ENCODE data around the gene SLC34A1. TPM values are rescaled to one million over a fixed set of nuclear protein-coding genes. Genes with fewer than 3 reads are reported as not detected.
"Not testable (repeated sequence)": the region's sequence is repeated elsewhere in the genome, so short reads cannot be mapped to it uniquely, and the experiment has no call there.

Gene SLC34A1
- total RNA-seq, 1 experiment from 2014 or later, result not detected

- DNase-seq (ENCODE audit: low read depth), result no peak
These were observed 15.2 kb upstream of the SLC34A1 start for GRCh38 chr5:177368869-177369644.

DNA sequence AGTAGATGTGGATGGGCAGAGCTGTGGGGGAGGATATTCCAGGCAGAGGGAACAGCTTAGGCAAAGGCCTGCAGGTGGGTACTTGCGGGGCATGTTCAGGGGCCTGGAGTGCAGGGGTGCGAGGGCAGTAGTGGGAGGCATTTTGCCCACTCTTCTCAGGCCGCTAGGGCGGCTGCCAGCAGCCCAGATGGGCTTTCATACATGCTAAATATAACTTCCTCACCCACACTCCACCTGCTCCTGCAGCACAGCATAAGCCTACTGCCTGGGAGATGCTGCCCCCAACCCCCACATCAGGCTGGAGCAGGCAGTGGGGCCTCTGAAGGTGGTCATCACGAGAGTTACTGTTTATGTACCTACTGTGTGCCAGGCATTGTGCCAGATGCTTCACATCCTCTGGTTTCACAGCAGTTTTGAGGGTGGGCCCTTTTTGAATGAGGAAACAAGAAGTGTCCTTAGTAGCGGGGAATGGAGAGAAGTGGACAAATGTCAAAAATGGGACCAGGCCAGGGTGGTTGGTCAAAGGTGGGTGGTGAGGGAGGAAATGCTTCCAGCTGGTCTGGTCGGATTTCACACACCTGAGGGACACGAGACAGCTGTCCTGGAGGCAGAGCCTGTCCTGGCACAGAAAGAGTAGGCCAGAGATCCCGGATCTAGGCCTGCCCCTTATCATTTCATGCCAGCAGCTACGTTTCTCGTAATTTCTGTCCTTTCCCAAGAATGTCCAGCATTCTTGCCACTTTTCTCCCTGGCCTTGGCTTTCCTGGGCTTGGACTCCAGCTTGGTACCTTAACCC, 14.4 kb upstream of the SLC34A1 start:
- DNase-seq (ENCODE audit: low read depth), result no peak

DNA sequence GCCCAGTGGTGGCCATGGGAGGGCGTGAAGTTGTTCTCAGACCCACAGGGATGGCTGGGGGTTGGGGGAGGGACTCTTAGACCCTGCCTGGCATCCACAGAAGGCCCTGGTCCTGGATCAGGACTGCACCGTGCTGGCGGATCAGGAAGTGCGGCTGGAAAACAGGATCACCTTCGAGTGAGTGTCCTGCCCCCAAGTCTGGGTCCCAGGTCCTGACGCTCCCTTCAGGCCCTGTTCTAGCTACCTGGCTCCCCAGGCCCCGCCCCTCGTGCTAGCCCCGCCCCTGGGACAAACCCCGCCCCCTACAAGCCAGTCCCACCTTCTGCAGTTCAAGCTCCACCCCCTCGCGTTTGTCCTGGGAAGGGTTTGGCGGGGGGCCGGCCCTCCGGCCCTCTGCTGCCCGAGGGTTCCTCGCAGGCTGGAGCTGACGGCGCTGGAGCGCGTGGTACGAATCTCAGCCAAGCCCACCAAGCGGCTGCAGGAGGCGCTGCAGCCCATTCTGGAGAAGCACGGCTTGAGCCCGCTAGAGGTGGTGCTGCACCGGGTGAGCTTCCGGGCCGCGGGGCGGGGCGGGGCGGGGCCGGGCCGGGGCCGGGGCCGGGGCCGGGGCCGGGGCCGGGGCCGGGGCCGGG, 13.6 kb upstream of the SLC34A1 start:
- no peak for DNase-seq (ENCODE audit: low read depth)

GRCh38 chr5:177371120-177372033, 12.9 kb upstream of the SLC34A1 start:
- no peak for DNase-seq (ENCODE audit: low read depth)

DNA sequence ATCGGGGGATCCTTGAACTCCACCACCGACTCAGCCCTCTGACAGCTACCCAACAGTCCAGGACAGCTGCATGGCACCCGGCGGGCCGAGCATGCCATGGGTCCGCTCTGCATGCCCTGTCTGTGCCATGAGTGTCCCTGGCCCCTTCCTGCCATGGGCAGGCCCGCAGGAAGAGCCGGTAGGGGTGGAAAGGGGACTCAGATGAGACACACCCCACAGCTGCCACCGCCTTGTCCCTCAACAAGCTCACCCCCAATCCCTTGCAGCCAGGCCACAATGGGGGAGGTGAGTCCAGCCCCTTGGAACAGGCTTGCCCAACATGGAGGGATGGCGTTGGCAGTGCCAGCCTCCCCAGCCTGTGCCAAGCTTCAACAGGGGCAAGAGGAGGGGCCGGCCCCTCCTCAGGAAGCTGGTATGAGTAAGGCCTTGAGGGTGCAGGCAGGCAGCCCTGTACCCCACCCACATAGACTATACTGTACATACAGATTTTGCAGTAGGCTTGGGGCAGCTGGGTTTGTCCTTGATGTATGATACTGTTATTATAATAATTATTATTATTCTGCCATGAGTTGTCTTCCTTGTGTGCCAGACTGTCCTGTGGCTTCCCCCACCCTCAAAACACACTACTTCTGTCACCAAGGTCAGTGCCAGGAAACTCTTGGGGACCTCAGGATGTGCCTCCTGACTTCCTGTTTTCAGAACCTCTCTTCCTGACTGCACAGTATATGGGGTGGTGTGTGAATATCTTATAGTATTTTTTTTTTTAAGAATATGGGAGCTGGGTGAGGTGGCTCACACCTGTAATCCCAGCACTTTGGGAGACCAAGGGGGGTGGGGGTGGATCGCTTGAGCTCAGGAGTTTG, 12.0 kb upstream of the SLC34A1 start:
- DNase-seq (ENCODE audit: low read depth), result no peak

GRCh38 chr5:177372910-177373309, 11.3 kb upstream of the SLC34A1 start:
- no peak for DNase-seq (ENCODE audit: low read depth)

DNA sequence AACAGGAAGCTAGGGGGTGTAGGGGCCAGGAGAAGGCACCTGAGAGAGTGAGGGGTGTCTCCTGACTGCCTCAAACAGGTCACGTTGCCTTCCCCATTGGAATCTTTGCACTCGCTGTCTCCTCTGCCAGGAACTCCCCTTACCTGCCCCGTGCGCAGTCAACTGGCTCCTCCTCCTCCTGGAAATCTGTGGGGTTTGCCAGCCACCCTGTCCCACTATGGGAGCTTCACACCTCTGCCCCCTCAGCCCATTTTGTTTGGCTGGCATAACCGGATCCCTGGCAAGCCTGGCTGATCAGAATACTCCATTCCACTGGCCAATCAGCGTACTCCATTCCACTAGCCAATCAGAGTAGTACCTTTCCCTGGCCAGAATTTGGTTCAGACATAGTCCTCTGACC, 10.4 kb upstream of the SLC34A1 start:
- no peak for DNase-seq (ENCODE audit: low read depth)

GRCh38 chr5:177374211-177374610, 10.0 kb upstream of the SLC34A1 start:
- DNase-seq (ENCODE audit: low read depth), result no peak

DNA sequence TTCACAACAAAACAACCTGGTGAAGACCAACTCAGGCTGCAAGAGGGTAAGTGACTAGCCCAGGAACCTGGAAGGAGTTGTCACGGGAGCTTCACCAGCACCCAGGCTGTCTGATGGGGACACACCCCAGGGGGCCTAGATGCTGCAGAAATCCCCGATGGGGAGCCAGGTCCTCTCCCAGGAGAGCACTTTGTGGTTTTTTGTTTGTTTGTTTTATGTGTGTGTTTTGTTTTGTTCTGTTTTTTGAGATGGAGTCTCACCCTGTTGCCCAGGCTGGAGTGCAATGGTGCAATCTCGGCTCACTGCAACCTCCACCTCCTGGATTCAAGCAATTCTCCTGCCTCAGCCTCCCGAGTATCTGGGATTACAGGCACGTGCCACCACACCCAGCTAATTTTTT, 8.7 kb upstream of the SLC34A1 start:
- DNase-seq (ENCODE audit: low read depth), result not testable (repeated sequence)

GRCh38 chr5:177376107-177376506, 8.1 kb upstream of the SLC34A1 start:
- no peak for DNase-seq (ENCODE audit: low read depth)

DNA sequence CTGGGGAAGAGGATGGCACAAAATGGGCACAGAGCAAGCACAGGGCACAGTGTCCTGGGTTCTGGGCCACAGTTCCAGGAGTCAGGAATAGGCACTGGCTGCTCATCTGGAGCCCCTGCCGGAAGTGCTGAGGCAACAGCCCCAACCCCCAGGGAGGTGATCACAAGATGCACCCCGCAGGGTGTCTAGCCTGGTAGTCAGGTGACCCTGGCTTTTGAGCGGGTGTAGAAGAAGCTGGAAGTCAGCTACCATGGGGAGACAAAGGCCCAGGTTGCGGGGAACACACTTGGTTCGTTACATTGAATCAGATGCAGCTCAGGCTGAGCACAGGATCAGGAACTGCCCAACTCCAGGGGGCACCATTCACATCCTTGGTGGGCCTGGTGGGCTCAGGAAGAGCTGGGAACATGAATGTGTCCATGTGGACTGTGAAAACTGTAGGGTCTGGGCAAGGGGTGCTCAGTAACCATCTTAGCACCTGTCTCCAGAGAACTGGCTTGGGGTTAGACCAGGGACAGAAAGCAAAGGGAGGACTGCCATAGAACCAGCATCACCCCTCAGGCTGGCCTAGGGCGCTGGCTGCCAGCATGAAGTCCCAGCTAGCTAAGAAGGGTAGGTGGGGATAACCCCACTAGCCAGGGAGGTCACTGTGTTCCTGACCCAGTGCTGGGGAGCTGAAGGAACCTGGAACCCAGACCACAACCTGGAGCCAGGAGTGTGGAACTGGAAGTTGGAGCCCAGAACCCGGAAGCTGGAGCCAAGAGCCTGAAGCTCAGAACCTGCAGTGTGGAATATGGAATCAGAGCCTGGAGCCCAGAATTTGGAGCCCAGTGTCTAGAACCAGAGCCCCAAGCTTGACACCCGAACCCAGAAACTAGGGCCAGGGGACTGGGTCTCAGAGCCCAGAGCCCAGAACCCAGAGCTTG, 6.1 kb upstream of the SLC34A1 start:
- DNase-seq (ENCODE audit: low read depth), result no peak

- peak; percentile 42 for DNase-seq (ENCODE audit: low read depth)
These were observed 5.0 kb upstream of the SLC34A1 start for GRCh38 chr5:177378884-177379883.

- no peak for DNase-seq (ENCODE audit: low read depth)
These were observed 3.5 kb upstream of the SLC34A1 start for GRCh38 chr5:177380805-177381126.

DNA sequence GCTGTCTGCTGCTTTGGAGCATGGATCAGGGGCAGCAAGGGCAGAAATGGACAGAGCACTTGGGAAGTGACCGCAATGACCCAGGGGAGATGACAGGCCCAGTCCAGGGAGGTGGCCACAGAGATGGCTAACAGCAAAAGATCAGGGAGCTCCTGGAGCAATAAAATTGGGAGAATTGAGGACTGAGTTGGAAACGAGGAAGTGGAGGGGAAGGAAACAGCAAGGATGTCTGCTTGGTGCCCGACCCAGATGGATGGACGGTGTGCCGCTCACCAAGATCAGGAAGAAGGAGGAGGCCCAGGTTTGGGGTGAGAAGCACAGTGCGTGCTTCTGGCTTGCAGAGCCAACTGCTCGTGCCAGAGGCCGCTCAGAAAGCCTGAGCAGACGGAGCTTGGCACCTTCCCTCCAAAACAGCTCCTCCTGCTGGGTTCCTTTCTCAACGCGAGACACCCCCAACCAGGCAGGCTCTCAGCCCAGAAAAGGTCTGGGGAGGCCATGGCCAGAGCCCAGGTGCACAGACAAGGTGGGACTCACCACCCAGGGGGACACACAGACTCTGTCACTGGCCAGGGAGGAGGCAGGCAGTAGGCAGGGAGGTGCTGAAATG, 1.7 kb upstream of the SLC34A1 start:
- no peak for DNase-seq (ENCODE audit: low read depth)

- DNase-seq (ENCODE audit: low read depth), result no peak
These were observed 1.1 kb upstream of the SLC34A1 start for GRCh38 chr5:177383181-177383580.

DNA sequence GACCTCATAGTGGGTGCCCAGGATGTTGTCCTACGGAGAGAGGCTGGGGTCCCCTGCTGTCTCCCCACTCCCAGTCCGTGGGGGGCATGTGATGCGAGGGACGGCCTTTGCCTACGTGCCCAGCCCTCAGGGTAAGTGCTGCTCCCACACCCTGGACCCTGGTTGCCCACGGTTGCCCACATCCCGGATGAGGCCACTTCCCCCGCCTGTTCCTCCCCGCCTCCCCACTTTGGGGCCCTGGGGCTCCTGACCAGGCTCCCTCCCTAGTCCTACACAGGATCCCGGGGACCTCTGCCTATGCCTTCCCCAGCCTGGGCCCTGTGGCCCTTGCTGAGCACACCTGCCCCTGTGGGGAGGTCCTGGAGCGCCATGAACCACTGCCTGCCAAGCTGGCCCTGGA, 1.5 kb downstream of the SLC34A1 start:
- no peak for DNase-seq (ENCODE audit: low read depth)

DNA sequence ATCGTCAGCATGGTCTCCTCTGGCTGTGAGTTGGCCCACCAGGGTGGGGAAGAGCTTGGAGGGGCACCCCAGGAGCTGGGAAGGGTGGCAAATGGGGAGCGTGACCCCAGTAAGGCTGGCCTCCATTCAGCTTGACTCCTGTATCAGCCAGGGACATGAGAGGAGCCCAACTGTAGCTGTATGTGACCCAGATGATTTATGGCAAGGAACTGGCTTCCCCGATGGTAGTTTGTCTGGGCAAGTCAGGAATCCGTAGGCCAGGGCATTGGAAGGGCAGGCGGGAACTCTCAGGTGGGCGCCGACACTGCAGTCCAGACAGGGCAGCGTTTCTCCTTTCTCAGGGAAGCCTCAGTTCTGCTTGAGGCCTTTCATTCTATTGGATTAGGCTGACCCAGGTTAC, 2.3 kb downstream of the SLC34A1 start:
- DNase-seq (ENCODE audit: low read depth), result no peak

DNA sequence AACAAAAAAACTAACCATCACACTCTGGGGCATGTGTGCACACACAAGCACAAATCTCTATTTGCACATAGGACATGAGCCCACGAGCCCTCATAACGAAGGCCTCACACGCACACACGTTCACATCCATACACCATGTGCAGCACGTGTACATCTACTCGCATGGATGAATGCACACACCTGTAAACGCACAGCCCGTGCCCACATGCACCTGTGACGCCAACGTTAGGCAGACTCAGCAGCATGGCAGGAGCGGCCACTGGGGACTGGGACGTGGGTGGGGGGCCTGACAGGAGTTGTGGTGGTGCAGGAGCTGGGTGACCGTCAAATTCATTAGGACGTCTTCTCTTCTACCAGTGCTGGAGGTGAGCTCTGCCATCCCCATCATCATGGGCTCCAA, 3.2 kb downstream of the SLC34A1 start:
- DNase-seq (ENCODE audit: low read depth), result no peak
